Activated naive CD8-positive, alpha-beta T cell treated with anti-CD3 and anti-CD28 coated beads, Interleukin-2, amount 10 ng/mL, durations not matched to agents 7 days and 5 days (primary cell): ENCODE data around the gene CDK13. TPM values are rescaled to one million over a fixed set of nuclear protein-coding genes. Genes with fewer than 3 reads are reported as not detected.

Experiments used
- ATAC-seq: fragments of 150-1000 bp; cut with Tn5 transposase; one replicate; pipeline ENCODE4 v1.10.0; 2021; ENCODE audit warnings: low read depth, moderate library complexity
- POLR2A ChIA-PET: fragments of 350-600 bp; sonication (Branson Sonifier 250); formaldehyde crosslinking; loops from one replicate; lab custom pipeline; 2021; ENCODE audit warnings: antibody characterized with exemption; lab: Charles Lee
- DNase-seq: peaks from one replicate; pipeline ENCODE4 v3.0.0; 2021
- H3K27ac Mint-ChIP-seq: one replicate; pipeline ENCODE4 v1.8.0; 2022; ENCODE audit warnings: mild to moderate bottlenecking, mixed read lengths
- H3K27me3 Mint-ChIP-seq: one replicate; pipeline ENCODE4 v1.8.0; 2022; ENCODE audit warnings: mild to moderate bottlenecking, moderate library complexity, mixed read lengths
- H3K36me3 Mint-ChIP-seq: one replicate; pipeline ENCODE4 v1.8.0; 2021; ENCODE audit warnings: mild to moderate bottlenecking, mixed read lengths
- H3K4me1 Mint-ChIP-seq: one replicate; pipeline ENCODE4 v1.8.0; 2021; ENCODE audit warnings: mixed read lengths
- H3K4me3 Mint-ChIP-seq: one replicate; pipeline ENCODE4 v1.8.0; 2022; ENCODE audit warnings: mild to moderate bottlenecking, moderate library complexity, mixed read lengths
- H3K9me3 Mint-ChIP-seq: one replicate; pipeline ENCODE4 v1.8.0; 2021; ENCODE audit warnings: mixed read lengths
- total RNA-seq, 2 experiments: library from RNA; stranded (reverse); gene quantifications; one replicate each; pipeline ENCODE4 v1.2.3, GENCODE V29; 2021

The CDK13 gene
- total RNA-seq, 2 experiments from 2014 or later = 62.7 to 65.2 TPM

DNA sequence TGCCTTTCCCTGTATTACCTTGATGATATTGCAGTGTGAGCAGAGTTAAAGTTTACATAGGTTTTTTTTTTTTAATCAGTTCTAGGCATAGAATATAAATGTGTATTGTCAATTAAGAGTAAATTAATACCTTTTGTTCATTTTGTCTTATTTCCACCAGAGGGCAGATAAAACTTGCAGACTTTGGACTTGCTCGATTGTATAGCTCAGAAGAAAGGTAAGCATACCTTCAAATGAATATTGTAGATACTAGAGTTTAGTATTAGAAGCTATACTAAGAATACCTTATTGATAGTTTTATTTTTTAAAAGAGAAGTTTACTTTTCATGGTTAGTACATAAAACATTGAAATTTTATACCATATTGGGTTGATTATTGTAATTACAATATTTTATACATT lies 97.6 kb downstream of the CDK13 start:
- Mint-ChIP-seq H3K27ac (no peak overlapping the region), H3K4me1 (peaks cover under 1% of the 10 kb centered on the region)

DNA sequence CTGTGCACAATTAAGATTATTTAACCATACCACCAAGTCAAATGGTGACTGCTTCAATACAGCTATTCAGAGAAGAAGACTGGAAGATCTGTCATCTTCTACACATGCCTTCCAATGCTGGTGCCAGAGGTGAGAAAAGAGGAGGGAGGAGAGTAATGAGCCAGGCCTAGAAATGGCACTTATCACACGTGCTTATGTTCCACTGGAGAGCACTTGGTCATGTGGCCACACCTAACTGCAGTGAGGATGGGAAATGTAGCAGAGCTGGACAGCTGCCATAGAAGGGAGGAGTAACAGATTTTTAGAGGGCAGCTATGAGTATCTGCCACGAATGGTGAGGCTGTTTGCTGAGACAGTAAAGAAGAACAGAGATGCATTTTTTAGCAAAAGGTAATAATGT lies 107.2 kb downstream of the CDK13 start:
- ATAC-seq = no peak
- H3K36me3 Mint-ChIP-seq = peaks cover 14% of the 10 kb centered on the region

More for the DNA sequence above, 97.6 kb downstream of the CDK13 start:
- no peaks in the 10 kb centered on the region for H3K36me3 Mint-ChIP-seq
- no peak overlapping the region for H3K4me3 Mint-ChIP-seq
- DNase-seq (no peak), ATAC-seq (no peak)
- no peaks in the 10 kb centered on the region for H3K9me3 Mint-ChIP-seq
- no peaks in the 10 kb centered on the region for H3K27me3 Mint-ChIP-seq
- POLR2A ChIA-PET = no interaction called here

DNA sequence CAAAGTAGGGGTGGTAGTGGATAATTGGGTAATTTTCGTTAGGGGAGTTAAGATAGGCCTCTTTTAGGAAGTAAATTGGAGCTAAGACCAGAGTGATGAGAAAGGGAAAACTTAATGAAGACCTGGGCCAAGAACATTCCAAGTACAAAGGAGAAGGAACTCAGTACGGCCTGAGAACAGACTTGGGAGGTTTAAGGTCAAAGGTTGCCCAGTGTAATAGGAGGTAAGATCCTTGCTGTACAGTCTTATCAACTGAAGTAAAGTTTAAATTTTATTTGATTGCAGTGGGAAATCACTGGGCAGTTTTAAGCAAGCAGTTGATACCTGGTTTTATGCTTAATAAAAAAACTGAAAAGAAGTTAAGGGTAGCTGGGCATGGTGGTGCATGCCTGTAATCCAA lies 108.0 kb downstream of the CDK13 start:
- ATAC-seq (no peak), DNase-seq (no peak)
- Mint-ChIP-seq H3K4me3 (no peak overlapping the region), H3K36me3 (peaks cover 14% of the 10 kb centered on the region), H3K4me1 (peaks cover 4% of the 10 kb centered on the region), H3K27me3 (no peaks in the 10 kb centered on the region), H3K27ac (no peak overlapping the region), H3K9me3 (no peaks in the 10 kb centered on the region)
- POLR2A ChIA-PET = no interaction called here

More for the DNA sequence above, 107.2 kb downstream of the CDK13 start:
- H3K27ac Mint-ChIP-seq = no peak overlapping the region
- peaks cover 6% of the 10 kb centered on the region for H3K4me1 Mint-ChIP-seq
- no peaks in the 10 kb centered on the region for H3K9me3 Mint-ChIP-seq
- H3K27me3 Mint-ChIP-seq = no peaks in the 10 kb centered on the region
- POLR2A ChIA-PET = no interaction called here
- no peak overlapping the region for H3K4me3 Mint-ChIP-seq
- no peak for DNase-seq

DNA sequence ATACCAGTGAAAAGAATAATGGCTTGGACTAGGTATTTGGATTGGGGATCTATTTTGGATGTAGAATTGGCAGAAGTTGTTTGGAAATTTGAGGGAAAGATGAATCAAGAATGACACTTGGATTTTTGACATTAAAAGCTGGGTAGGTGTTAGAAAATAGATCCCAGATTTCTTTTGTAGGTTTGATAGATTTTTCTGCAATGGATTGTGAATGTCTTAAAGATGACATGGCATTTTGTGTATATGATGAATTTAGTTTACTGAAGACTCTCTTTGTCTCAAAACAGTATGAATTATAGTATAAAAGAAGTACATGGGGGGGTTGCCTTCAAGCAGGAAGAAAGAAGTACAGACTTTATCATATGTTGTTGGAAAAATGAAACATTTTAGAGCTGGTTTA lies 108.6 kb downstream of the CDK13 start:
- H3K4me1 Mint-ChIP-seq = peaks cover 2% of the 10 kb centered on the region
- H3K27me3 Mint-ChIP-seq = no peaks in the 10 kb centered on the region

DNA sequence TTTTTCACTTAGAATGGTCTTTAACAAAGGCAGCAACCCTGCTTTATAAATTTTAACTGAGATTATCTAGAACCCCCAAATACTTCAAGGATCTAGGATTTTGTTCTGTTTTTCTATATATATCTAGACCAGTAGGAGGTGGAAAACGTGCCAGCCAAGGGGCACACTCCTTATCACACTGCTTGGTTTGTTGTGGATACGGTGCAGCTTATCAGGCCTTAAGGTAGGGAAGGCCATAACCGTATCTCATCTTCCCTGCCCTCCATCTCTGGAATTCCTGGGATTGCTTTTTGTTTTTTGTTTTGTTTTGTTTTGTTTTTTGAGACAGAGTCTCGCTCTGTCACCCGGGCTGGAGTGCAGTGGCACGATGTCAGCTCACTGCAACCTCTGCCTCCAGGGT lies 109.0 kb downstream of the CDK13 start:
- peaks cover 14% of the 10 kb centered on the region for H3K36me3 Mint-ChIP-seq
- H3K27me3 Mint-ChIP-seq = no peaks in the 10 kb centered on the region
- H3K9me3 Mint-ChIP-seq = no peaks in the 10 kb centered on the region
- ATAC-seq (no peak), DNase-seq (no peak)
- H3K4me3 Mint-ChIP-seq = no peak overlapping the region
- H3K27ac Mint-ChIP-seq = no peak overlapping the region
- POLR2A ChIA-PET = no interaction called here
- H3K4me1 Mint-ChIP-seq = peaks cover 2% of the 10 kb centered on the region

More for the DNA sequence above, 108.6 kb downstream of the CDK13 start:
- Mint-ChIP-seq H3K4me3 (no peak overlapping the region), H3K9me3 (no peaks in the 10 kb centered on the region), H3K27ac (no peak overlapping the region), H3K36me3 (peaks cover 14% of the 10 kb centered on the region)
- POLR2A ChIA-PET = no interaction called here
- ATAC-seq = no peak
- DNase-seq = no peak

DNA sequence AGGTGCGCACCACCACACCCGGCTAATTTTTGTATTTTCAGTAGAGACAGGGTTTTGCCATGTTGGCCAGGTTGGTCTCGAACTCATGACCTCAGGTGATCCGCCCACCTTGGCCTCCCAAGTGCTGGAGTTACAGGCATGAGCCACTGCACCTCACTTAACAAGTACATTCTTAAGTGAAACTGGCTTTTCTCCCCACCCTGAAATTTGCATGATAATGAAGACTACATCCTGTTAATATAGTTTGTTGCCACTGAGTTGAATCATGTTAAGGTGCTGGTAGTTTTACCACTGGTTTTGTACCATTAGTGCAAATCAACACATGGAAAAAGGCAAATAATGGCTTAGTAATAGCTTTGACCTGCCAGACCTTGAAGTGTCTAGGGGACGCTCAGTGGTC lies 122.2 kb downstream of the CDK13 start:
- Mint-ChIP-seq H3K9me3 (no peaks in the 10 kb centered on the region), H3K27ac (no peak overlapping the region), H3K4me1 (no peaks in the 10 kb centered on the region), H3K27me3 (no peaks in the 10 kb centered on the region), H3K36me3 (peaks cover 6% of the 10 kb centered on the region), H3K4me3 (no peak overlapping the region)
- POLR2A ChIA-PET = no interaction called here
- DNase-seq = no peak
- ATAC-seq = no peak

DNA sequence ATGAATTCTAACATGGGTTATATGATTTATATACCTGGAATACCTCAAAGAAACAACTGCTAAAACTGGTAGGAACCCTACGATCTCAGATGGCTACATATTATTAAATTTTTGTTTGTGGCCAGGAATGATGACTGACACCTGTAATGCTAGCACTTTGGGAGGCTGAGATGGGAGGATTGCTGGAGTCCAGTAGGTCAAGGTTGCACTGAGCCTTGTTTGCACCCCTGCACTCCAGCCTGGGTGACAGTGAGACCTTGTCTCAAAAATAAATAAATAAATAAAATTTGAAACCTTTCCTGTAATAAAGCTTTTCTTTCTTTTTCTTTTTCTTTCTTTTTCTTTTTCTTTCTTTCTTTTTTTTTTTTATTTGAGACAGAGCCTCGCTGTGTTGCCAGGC lies 123.2 kb downstream of the CDK13 start:
- POLR2A ChIA-PET = no interaction called here
- Mint-ChIP-seq H3K27me3 (no peaks in the 10 kb centered on the region), H3K4me1 (no peaks in the 10 kb centered on the region), H3K36me3 (peaks cover 6% of the 10 kb centered on the region), H3K27ac (no peak overlapping the region), H3K4me3 (no peak overlapping the region), H3K9me3 (no peaks in the 10 kb centered on the region)
- DNase-seq = no peak
- ATAC-seq = no peak

DNA sequence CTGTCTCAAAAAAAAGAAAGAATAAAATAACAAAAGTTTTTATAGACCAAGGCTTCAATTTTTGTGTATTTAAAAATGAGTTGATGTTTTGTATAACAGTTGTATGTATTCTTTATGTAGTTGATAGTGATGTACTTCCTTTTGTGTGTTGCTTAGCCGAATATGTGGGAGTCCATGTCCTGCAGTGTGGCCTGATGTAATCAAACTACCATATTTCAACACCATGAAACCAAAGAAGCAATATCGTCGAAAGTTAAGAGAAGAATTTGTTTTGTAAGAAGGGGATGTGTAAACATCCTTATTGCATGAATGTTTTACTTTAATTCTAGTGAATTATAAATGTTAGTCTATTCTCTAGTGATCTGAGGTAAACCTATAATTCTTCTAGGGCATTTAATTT lies 127.8 kb downstream of the CDK13 start:
- POLR2A ChIA-PET = no interaction called here
- Mint-ChIP-seq H3K9me3 (no peaks in the 10 kb centered on the region), H3K4me1 (no peaks in the 10 kb centered on the region), H3K36me3 (peaks cover 4% of the 10 kb centered on the region), H3K27ac (no peak overlapping the region), H3K4me3 (no peak overlapping the region), H3K27me3 (no peaks in the 10 kb centered on the region)
- no peak for ATAC-seq
- no peak for DNase-seq

DNA sequence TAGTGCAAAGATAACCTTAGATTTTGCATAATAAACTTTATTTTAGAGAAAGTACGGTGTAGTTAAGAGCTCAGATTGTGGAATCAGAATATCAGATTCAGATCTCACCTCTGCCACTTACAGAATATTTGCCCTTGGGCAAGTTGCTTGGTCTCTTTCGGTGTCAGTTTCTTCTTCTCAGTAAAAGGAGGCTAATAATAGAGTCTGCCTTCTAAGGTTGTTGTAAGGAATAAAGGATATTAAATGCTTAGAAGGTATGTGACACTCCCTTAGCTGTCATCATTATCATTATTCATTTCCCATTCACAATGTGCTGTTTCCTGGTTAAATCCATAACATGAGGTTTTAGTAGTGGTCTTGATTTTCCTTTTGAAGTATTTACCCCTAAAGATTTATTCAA lies 142.1 kb downstream of the CDK13 start:
- H3K27me3 Mint-ChIP-seq = no peaks in the 10 kb centered on the region
- H3K27ac Mint-ChIP-seq = no peak overlapping the region
- DNase-seq = no peak
- no peaks in the 10 kb centered on the region for H3K4me1 Mint-ChIP-seq
- no peak overlapping the region for H3K4me3 Mint-ChIP-seq
- POLR2A ChIA-PET = no interaction called here
- H3K9me3 Mint-ChIP-seq = no peaks in the 10 kb centered on the region
- peaks cover 25% of the 10 kb centered on the region for H3K36me3 Mint-ChIP-seq
- ATAC-seq = no peak

DNA sequence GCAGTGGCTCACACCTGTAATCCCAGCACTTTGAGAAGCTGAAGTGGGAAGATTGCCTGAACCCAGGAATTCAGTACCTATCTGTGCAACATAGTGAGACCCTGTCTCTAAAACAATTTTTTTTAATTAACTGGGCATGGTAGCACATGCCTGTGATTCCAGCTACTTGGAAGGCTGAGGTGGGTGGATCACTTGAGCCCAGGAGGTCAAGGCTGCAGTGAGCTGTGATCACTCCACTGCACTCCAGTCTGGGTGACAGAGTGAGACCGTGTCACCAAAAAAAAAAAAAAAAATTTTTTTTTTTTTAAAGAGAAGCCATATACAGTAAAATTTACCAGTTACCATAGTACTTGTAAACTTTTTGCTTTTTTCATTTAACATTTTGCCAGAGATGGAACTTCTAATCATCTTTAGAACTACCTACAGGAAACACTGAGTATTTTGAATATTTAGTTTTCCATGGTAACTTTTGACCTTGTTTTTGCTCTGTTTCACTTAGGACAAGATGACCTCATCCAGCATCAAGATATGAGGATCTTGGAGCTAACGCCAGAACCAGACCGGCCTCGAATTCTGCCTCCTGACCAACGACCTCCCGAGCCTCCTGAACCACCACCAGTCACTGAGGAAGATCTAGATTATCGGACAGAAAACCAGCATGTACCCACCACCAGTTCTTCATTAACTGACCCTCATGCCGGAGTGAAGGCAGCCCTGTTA lies 143.7 kb downstream of the CDK13 start:
- Mint-ChIP-seq H3K4me3 (no peak overlapping the region), H3K27ac (no peak overlapping the region), H3K4me1 (no peaks in the 10 kb centered on the region), H3K27me3 (no peaks in the 10 kb centered on the region), H3K9me3 (no peaks in the 10 kb centered on the region), H3K36me3 (peaks cover 24% of the 10 kb centered on the region)
- DNase-seq (no peak), ATAC-seq (no peak)
- POLR2A ChIA-PET = no interaction called here

DNA sequence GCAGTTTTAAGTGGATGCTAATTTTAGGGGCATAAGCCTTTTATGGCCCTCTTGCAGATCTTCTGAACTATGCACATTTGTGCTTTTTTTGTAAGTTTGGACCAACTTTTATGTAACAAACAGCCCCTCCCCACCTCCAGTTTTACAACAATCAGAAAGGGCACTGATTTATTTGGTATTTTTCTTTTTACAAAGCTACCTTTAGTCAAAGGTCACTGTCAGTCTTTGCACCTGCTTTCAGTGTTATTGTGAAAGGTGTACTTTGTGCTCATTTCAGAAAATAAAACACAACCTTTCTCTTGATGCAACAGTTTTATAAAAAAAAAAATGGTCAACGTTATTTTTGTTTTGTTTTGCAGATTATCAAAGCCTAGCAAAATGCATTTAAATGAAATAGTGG lies 145.2 kb downstream of the CDK13 start:
- DNase-seq (no peak), ATAC-seq (no peak)
- Mint-ChIP-seq H3K9me3 (no peaks in the 10 kb centered on the region), H3K36me3 (peaks cover 21% of the 10 kb centered on the region), H3K27ac (no peak overlapping the region), H3K27me3 (no peaks in the 10 kb centered on the region), H3K4me1 (no peaks in the 10 kb centered on the region), H3K4me3 (no peak overlapping the region)
- POLR2A ChIA-PET = no interaction called here

DNA sequence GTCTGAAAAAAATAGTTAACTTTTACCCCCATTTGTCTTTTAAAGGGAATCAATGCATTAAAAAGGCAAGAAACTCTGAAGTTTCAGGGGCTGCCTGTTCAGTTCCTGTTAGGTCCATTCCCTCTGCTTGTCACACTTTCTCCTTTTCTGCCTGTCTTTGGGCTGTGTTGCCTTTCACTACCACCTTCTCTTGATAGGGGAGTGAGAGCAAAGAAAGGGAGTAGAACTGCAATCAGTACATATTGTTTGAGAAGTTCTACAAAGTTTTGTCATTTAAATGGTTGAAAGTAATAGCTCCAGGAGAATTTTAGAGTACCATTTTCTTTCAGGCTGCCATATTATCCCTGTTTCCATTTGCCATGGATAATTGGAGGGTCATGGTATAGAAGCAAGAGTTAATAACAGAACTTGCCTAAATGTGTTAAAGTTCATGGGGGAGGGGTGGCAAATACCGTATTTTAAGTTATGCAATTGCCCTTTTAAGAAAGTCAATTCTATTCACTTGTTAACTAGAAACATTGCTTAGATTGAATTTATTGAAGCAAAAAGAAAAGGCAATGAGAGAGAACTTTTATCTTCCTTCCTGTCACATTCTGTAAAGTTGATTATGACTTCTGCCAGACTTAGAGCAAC lies 145.8 kb downstream of the CDK13 start:
- Mint-ChIP-seq H3K9me3 (no peaks in the 10 kb centered on the region), H3K36me3 (peaks cover 19% of the 10 kb centered on the region), H3K27ac (no peak overlapping the region), H3K4me1 (no peaks in the 10 kb centered on the region), H3K4me3 (no peak overlapping the region), H3K27me3 (no peaks in the 10 kb centered on the region)
- POLR2A ChIA-PET = no interaction called here
- no peak for DNase-seq
- no peak for ATAC-seq

DNA sequence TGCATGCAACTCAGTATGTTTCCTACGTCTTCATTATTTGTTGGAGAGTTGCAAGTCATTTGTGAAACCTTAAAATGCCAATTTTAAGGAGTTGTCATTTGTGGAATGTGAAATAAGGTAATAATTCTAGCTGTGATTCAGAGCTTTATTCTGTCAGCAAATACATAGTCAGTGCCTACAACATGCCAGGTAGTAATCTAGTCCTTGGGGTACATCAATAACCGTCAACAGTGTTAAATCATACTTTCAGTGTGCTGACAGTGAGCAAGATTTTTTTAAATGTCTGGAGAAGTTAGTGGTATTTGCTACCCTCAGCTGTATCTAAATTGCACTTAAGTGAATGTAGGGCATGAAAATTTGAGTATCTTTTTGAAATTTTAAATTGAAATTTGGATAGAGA lies 147.7 kb downstream of the CDK13 start:
- H3K27ac Mint-ChIP-seq = no peak overlapping the region
- H3K9me3 Mint-ChIP-seq = no peaks in the 10 kb centered on the region
- H3K27me3 Mint-ChIP-seq = no peaks in the 10 kb centered on the region
- no peak overlapping the region for H3K4me3 Mint-ChIP-seq
- DNase-seq (no peak), ATAC-seq (no peak)
- no peaks in the 10 kb centered on the region for H3K4me1 Mint-ChIP-seq
- POLR2A ChIA-PET = interaction anchor here (0.8 kb wide), 1 partner anchor 16 kb away, joined by 3 read pairs; no protein-coding TSS in a partner anchor
- H3K36me3 Mint-ChIP-seq = peaks cover 18% of the 10 kb centered on the region

DNA sequence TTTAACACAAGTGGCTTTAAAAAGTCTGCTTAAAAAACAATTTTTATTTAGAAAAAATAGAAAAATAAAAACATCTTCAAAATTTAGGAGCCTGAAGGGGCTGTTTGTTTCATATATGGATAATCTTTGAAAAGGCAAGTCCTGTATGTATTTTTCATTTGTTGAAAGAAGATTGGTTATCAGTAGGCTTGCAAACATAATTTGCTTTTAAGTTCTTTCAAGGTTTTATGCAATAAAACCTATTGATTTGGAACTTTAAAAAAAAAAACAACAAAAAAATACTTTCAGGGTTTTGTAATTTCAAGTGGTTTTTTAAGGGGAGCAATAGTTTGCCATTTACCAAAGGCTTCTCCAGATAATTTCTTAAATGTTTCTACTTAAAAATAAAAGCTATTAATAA lies 148.8 kb downstream of the CDK13 start:
- H3K4me1 Mint-ChIP-seq = no peaks in the 10 kb centered on the region
- POLR2A ChIA-PET = interaction anchor here (0.7 to 0.8 kb wide), 2 partner anchors 15 to 717 kb away, joined by 3 read pairs; no protein-coding TSS in a partner anchor
- DNase-seq (no peak), ATAC-seq (no peak)
- H3K27me3 Mint-ChIP-seq = no peaks in the 10 kb centered on the region
- H3K27ac Mint-ChIP-seq = no peak overlapping the region
- H3K36me3 Mint-ChIP-seq = peaks cover 18% of the 10 kb centered on the region
- H3K4me3 Mint-ChIP-seq = no peak overlapping the region
- no peaks in the 10 kb centered on the region for H3K9me3 Mint-ChIP-seq
